LNCaP clone FGC (cell line): ENCODE data around the gene KCNQ1.
A peak's percentile ranks its signal among the peaks of the same experiment; 100 is the strongest.

Experiments used
- DNase-seq: peaks from one replicate; pipeline ENCODE4 v3.0.0-alpha.2; 2011; ENCODE audit warnings: low read depth
- H3K4me3 ChIP-seq: 2 replicates; pipeline ENCODE4 v1.5.1; 2011; ENCODE audit warnings: mild to moderate bottlenecking, low read depth, low read length, control low read depth
- TF ChIP-seq, protein P1 (sequence below): IDR thresholded peaks from 2 replicates; pipeline ENCODE4 v1.5.1; 2012; ENCODE audit warnings: mild to moderate bottlenecking; ENCODE audit not compliant: control insufficient read depth, insufficient read depth; ENCODE audit errors: extremely low read depth

Gene KCNQ1

GRCh38 chr11:2777871-2778629 is 333.2 kb downstream of the KCNQ1 start:
- no peak for DNase-seq
- TF ChIP-seq, protein P1, sequence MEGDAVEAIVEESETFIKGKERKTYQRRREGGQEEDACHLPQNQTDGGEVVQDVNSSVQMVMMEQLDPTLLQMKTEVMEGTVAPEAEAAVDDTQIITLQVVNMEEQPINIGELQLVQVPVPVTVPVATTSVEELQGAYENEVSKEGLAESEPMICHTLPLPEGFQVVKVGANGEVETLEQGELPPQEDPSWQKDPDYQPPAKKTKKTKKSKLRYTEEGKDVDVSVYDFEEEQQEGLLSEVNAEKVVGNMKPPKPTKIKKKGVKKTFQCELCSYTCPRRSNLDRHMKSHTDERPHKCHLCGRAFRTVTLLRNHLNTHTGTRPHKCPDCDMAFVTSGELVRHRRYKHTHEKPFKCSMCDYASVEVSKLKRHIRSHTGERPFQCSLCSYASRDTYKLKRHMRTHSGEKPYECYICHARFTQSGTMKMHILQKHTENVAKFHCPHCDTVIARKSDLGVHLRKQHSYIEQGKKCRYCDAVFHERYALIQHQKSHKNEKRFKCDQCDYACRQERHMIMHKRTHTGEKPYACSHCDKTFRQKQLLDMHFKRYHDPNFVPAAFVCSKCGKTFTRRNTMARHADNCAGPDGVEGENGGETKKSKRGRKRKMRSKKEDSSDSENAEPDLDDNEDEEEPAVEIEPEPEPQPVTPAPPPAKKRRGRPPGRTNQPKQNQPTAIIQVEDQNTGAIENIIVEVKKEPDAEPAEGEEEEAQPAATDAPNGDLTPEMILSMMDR = no peak
- H3K4me3 ChIP-seq = no peak overlapping the region

DNA sequence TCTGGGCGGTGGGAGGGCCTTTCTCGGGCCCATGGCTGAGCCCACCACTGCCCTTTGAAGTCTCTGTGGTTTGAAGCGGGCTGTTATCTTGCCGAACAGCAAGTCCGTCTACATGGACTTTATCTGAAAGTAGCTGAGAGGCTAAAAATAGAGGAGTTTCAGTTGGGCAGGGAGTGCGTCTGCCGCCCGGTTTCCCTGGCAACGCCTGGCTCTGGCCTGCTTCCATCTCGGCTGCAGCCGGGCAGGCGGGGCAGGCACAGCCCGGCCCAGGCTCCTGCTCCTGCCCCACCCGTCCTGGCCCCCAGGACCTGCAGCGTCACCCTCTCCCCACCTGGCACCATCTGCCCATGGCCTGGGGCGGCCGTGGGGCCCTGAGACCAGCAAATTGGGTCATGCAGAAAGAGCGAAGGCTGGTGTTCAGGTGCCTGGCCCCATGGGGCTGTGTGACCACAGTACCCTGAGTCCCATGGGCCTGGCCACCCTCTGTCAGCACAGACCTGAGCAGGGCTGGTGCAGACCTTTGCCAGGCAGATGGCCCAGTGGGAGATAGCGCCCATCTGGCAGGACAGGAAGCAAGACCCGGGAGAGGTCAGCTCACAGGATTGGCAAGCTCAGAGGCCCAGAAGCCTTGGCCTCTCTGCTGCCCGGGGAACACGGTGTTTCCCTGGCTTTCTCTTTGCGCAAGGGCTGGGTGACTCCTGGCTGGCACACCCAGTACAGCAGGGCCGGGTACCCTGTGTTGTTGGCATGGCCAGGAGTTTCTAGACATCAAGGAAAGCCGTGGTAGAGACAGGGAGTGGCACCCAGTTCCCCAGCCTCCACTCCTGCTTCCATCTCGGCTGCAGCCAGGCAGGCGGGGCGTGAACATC is 334.1 kb downstream of the KCNQ1 start:
- DNase-seq = peak; percentile 58
- TF ChIP-seq, protein P1 = 0 out of 2 replicates have a peak, but pooled peaks have one; percentile 23
- H3K4me3 ChIP-seq = 0 out of 2 replicates have a peak overlapping the region, but pooled peaks have one; percentile 23

DNA sequence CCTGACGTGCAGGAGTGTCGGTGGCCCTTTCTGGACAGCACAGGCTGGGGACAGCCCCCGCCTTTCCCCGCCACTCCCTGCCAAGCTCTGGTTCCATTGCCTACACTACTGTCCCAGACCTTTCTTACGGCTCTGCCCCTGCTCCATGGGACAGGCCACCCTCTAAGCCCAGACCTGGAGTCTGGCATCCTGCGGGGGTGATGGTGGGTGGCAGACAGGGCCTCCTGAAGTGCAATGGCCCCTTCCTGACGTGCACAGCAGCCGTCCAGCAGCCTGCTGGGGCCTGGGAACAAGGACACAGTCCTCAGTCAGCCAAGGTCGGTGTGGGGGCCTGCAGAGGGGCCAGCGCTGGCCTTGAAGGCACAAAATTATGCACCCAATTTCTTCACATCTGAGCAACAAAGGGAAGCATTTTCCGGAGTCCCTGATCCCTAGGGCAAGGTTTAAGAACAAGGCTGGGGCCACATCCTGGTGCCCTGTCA is 334.7 kb downstream of the KCNQ1 start:
- no peak for DNase-seq
- TF ChIP-seq, protein P1 = no peak

DNA sequence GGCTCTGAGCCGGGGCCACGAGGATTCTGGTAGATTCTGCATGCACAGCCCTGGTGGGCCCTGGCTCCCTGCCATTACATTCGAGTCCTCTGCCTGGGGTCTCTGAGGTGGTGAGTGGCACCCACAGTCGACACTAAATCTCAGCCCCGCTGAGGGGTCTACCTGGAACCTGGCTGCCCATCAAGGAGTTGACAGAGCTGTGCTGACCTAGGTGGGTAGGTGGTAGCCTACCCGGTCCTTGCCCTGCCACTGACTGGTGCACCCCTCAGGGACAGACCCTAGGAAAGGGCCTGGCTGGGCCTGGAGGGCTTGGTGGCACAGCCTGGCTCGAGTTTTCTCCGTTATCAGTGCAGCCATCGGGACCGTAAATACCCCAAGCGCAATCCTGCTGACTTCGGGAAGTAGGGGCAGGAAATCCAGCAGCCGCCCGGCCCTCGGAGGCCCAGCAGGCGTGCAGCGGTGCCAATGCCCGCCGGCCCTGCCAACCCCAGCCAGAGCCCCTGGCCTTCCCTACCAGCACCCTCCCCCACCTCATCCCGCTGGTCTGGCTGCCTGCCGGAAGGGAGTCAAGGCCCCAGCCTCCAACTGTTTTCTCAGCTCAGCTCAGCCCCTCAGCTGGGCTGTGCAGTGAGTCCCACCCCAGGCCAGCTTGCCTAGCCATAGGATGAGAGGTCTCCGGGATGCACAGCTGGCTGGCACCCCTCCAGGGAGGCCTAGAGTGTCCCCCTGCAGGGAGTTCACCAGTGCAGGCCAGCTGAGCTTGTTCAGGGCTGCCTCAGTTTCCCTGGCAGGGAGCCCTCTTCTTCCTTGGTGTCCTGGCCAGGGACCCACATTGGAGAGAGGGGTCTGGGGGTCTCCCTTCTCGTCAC is 335.4 kb downstream of the KCNQ1 start:
- no peak for DNase-seq
- no peak overlapping the region for H3K4me3 ChIP-seq
- TF ChIP-seq, protein P1 = no peak

More for the DNA sequence above, 334.7 kb downstream of the KCNQ1 start:
- no peak overlapping the region for H3K4me3 ChIP-seq

DNA sequence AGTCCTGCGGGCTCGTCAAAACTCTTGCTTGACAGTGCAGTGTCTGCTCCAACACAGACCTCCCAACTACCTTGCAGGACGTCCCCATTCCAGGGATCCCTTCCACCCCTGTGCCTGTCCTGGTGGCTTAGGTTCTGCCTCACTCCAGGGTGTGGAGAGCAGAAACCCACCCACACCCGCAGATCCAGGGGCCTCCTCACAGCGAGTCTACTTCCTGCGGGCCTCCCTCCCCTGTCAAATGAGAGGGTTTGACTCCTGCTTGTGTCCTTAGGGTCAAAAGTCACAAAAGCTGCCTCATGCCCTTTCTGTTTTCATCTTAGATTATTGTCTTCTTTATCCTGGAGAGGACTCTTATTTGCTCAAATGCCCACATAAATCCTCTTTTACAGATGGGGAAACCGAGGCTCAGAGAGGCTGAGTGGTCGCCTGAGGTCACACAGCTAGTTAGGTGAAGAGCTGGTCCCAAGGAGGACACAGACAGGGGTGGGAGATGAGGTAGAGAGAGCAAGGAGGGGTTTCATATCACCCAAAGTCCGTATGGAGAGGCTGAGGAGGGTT is 336.1 kb downstream of the KCNQ1 start:
- DNase-seq = no peak
- H3K4me3 ChIP-seq = no peak overlapping the region
- TF ChIP-seq, protein P1 = no peak
